ENCODE data around the gene MYH13.

GRCh38 chr17:10420811-10421210 lies 48.0 kb upstream of the MYH13 start:
- TF ChIP-seq CTCF (conservative IDR thresholded peaks at IDR 0.05) (no peak), EZH2 (IDR thresholded peaks at IDR 0.05; ENCODE audit: low read depth) (no peak)
